ENCODE data around the gene SYNDIG1L.
"Not testable (repeated sequence)": the region's sequence is repeated elsewhere in the genome, so short reads cannot be mapped to it uniquely, and the experiment has no call there.

SYNDIG1L gene

DNA sequence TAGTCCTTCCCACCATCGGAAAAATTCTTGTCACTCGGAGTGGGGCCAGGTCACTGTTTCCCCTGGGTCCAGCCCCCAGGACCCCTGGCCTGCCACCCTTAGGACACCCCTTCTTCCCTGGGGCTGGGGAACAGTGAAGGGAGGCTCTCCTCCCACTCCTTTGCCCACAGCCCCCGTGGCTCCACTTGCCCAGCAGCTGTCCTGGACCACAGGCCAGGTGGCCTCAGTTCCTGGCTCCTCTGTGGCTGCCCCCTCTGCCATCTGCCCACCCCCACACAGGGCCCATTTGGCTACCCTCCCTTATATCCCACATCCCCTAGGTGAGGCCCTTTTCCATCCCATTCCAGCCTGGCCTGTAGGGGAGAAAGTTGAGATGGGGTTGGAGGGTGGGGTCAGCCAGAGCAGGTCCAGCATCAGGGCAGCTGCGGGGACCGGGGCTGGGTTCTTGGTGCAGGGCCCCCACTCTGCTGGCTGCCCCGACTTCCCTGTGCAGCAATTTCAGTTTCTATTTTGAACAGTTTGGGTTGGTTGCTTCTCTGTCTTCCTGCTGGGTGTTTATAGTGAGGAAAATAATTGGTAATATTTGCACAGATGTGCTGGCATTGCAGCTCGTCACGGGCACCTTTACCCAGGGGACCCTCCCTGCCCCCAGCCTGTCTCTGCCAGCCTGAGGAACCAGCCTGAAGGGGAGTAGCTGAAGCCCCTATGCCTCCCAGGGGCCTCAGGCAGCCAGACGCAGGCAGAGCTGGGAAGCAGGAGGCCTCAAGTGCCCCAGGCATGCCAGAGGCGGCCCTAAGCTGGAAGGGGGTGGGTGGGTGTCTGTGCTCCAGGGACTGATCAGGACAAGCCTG is 23.4 kb downstream of the SYNDIG1L start:
- no peak for DNase-seq

DNA sequence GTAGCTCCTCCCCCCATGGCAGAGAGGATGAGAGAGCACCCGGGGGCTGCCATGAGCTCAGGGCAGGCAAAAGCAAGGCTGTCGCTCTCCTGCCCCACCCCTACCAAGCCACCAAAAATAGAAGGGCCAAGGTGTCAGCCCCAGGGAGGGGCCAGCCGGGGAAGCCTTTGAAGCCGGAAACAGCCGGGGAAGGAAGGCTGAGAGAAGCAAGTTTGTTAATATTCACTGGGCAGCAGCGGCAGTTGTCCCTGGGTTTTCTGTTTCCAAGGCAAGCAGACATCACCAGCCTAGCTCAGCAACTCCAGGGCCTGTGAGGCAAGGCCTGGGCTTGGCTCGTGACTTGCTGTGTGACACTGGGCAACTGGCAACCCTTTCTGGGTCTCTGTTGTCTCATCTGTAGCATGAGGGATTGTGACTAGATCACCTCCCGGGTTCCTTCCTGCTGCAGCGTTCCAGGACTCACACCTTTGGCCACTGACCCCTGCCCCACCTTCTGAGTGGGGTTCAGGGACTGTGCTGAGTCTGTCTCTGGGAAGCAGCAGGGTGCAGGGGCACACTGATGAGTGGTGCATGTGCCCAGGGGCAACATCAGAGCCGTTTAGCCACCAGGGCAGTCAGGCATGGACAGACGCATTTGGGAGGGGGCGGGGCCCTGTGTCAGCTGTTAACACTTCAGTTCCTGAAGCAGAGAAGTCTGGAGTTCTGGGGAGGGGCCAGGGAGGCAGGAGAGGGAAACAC is 24.3 kb downstream of the SYNDIG1L start:
- DNase-seq, result peak; percentile 23 to 70 (median 51)

GRCh38 chr14:74400919-74401503 is 25.0 kb downstream of the SYNDIG1L start:
- DNase-seq, result no peak

DNA sequence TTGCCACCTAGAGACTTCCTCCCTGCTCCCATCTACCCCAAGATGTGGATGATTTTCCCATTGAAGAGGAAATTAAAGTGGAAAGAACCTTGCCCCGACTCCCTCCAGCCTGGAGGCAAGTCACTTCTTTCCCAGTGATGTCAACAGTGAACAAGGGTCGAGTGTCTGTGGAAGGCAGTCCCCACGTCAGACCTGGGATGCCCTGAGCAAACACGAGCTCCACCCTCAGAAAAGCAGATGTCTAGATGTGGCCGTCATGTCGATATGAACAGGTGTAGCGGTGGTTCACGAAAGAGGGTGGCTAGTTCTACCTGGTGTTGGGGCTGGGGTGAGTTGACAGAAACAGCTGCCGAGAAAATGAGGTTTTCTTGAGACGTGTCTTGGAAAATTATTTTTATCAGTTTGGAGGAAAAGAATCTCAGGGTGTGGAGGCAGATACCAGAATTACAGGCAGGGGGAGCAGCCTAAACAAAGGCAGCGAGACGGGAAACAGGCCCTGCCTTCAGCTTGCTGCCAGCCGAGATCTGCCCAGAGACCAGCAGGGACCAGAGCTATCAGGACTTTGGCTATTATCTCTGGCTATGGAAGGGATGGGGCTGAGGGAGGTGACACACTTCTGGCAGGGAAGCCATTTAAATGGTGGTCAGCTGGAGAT is 25.9 kb downstream of the SYNDIG1L start:
- no peak for DNase-seq

DNA sequence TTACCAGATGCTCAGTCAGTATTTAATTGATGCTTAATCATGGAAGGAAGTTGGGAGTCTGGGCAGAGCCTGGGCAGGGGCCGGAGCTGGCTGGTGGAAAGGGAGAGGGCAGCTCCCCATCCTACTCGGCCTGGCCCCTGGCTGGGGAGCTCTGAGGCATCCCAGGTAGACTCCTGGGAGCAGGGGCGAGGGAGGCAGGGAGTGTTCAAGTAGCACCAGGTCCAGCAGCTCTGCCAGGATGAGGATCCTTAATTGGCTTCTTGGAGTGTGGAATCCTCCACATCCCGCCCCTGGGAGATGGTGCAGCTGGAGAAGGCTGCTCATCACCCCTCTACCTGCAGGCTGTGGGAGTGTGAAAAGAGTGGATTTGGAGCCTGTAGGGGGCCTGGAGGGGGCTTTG is 30.9 kb downstream of the SYNDIG1L start:
- no peak for DNase-seq

DNA sequence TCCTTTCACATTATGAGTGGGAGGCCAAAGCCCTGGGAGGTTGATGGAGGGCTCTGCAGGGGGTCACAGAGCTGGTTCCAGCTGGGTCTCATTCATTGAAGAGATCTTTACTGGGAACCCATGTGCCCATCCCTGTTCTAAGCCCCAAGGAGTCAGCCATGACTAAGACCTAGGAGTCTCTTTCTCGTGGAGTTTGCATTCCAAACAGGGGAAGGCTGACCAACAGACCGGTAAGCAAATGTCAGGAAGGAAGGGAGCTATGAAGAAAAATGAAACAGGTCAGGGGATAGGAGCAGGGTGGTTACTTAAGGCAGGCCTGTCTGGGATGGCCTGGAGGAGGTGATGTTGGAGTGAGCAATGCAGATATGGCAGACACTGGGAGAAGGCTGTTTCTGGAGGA is 31.5 kb downstream of the SYNDIG1L start:
- DNase-seq, result no peak

- DNase-seq, result no peak
These were observed 33.1 kb downstream of the SYNDIG1L start for GRCh38 chr14:74392616-74393570.

GRCh38 chr14:74391479-74391878 is 34.5 kb downstream of the SYNDIG1L start:
- DNase-seq, result no peak

GRCh38 chr14:74390505-74390904 is 35.5 kb downstream of the SYNDIG1L start:
- not testable (repeated sequence) for DNase-seq

DNA sequence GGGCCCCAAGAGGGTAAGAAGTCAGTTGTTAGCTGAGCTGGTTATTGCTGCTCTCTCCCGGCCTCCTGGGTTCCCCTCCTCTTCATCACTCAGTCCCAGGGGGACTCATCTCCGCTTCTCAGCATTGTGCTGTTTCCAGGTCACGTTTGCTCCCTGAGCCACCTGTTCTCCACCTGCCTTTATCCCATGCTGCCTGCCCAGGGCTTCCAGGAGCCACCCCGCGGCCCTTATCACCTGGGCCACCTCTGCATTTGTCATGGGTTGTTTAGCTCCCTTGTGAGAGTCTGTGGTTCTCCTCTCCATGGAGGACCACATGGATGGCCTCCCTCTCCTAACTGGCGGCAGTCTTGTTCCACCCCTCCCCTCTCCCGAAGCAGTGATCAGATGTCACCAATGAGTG is 36.0 kb downstream of the SYNDIG1L start:
- DNase-seq, result no peak

DNA sequence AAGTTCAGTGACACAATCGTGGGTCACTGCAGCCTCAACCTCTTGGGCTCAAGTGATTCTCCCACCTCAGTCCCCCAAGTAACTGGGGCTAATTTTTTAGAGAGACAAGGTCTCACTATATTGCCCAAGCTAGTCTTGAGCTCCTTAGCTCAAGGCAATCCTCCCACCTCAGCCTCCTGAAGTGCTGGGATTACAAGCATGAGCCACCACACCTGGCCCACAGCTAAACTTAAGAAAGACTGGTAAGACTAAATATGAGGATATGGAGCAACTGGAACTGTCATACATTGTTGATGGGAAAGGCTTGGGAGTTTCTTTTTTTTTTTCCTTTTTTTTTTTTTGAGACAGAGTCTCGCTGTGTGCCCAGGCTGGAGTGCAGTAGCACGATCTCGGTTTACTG is 43.8 kb downstream of the SYNDIG1L start:
- DNase-seq, result no peak

- DNase-seq, result not testable (repeated sequence)
These were observed 44.4 kb downstream of the SYNDIG1L start for GRCh38 chr14:74381571-74381970.

DNA sequence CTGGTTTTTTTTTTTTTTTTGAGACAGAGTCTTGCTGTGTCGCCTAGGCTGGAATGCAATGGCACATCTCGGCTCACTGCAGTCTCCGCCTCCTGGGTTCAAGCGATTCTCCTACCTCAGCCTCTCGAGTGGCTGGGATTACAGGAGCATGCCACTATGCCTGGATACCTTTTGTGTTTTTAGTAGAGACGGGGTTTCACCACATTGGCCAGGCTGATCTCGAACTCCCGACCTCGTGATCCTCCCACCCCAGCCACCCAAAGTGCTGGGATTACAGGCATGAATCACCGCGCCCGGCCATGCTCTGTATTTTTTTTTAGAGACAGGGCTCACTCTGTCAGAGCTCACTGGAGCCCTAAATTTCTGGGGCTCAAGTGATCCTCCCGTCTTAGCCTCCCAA is 45.2 kb downstream of the SYNDIG1L start:
- DNase-seq, result no peak

GRCh38 chr14:74380172-74380571 is 45.8 kb downstream of the SYNDIG1L start:
- DNase-seq, result no peak

DNA sequence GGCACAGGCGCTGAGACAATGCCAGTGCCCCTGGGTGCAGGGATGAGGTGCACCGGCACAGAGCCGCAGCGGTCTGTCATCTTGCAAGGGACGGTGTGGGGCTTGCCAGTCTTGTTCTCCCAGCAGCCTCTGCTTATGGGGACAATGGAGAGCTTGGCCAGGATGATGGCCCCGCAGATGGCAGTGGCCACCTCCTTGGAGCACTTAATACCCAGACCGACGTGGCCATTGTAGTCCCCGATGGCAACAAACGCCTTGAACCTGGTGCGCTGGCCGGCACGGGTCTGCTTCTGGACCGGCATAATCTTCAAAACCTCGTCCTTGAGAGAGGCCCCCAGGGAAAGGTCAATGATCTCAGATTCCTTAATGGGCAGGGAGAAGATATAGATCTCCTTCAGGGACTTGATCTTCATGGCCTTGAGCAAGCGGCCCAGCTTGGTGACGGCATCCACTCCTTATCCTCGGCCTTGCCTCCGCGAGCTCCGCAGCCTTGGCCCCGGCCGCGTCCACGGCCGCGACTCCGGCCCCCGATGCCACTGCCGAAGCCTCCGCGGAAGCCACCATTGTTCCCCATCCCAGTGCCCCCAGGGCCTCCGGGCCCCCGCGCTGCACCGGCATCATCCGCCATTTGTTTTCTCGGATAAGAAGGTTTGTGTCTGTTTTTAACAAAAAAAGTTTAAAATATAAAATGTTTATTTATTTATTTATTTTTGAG is 47.9 kb downstream of the SYNDIG1L start:
- no peak for DNase-seq

DNA sequence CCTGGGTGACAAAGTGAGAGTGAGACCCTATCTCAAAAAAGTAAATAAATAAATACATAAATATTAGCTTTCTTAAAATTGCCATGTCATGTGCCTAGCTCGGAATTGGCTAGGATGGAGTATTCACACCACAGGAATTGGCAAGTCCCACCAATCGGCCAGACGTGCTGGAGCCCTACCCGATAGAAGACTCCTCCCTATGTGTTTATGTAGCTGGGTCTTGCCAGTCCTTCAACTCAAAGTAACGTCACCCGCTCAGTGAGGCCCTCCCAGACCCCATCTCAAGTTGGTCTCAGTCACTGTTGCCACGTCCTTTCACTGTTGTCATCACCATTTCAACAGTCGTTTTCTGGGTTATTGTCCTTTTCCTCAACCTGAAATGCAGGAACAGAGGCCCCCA is 57.6 kb downstream of the SYNDIG1L start:
- DNase-seq, result no peak

- DNase-seq, result no peak
These were observed 58.0 kb downstream of the SYNDIG1L start for GRCh38 chr14:74368026-74368425.

GRCh38 chr14:74364271-74364880 is 61.6 kb downstream of the SYNDIG1L start:
- no peak for DNase-seq

DNA sequence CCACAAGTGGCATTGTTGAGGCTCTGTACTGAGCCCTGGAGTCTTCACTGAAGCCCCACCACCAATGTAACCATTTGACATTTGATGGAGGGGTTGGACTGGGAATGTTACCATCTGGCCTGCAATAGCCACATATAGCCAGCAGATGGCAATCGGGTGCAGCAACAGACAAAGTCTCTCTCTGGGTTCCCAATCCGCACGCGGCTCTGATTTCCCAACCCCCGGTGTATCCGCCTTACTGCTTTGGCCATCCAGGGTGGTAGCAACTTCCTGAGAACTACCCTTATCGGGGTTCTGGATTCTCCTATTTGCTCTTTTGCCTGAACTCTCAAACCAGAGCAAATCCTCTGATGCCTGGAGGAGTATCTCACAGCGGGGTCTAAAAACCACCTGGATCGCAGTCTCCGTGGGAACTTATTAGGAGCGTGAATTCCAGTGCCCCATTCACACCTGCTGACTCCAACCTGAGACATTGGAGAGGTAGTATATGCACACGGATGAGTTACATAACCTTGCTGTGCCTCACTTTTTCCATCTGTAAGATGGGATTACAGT is 63.6 kb downstream of the SYNDIG1L start:
- peak in 4 of 5 donors; percentile 30 to 56 (median 38) for DNase-seq

DNA sequence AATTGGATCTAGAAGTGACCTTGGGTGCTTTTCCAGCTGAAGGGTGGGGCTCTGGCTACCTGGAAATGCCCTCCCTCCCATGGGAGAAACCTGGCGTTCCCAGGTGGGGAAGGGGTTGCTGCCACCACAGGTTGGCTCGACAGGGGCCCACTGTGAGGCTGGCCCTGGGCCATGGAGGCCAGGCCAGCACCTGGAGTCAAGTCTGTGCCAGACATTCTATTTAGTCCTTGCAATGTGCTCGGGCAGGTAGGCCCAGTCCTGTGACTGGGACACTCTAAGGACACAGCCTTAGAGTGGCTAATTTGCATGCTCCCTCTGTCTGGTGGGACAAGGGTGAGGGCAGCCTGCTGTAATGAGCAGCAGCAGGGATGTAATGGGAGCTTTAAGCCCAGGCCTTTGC is 65.8 kb downstream of the SYNDIG1L start:
- no peak for DNase-seq

All from T-helper 1 cell (primary cell).